A673 (cell line): ENCODE results near the gene TMEM114. TPM values are rescaled to one million over a fixed set of nuclear protein-coding genes. Genes with fewer than 3 reads are reported as not detected.

ENCODE experiments used
- BruUV-seq: library from RNA; stranded (reverse); fragments of 400-500 nt; replicated peaks from 2 replicates; lab custom pipeline; 2021; lab: Mats Ljungman, UMichigan
- CTCF ChIA-PET: fragments of 300-600 bp; sonication (Branson Sonifier 250); formaldehyde crosslinking; loops from one replicate; lab custom pipeline; 2022; ENCODE audit warnings: antibody characterized with exemption; lab: Charles Lee
- POLR2A ChIA-PET: fragments of 300-600 bp; sonication (Branson Sonifier 250); formaldehyde crosslinking; loops from one replicate; lab custom pipeline; 2022; ENCODE audit warnings: antibody characterized with exemption; ENCODE audit not compliant: low non-redundant PET; lab: Charles Lee
- DNase-seq: peaks from one replicate; pipeline ENCODE4 v3.0.0-alpha.2; 2015; ENCODE audit warnings: low spot score
- H3K27ac ChIP-seq: fragments of 200-600 bp; sonication (generic); 2 replicates; pipeline ENCODE4 v1.5.1; 2016; ENCODE audit warnings: mixed run types, low read depth, mild to moderate bottlenecking, mixed read lengths, antibody characterized with exemption, low read length; ENCODE audit not compliant: poor library complexity, severe bottlenecking
- H3K27me3 ChIP-seq: fragments of 200-600 bp; sonication (generic); replicated peaks from 2 replicates; pipeline ENCODE4 v1.6.1; 2017; ENCODE audit warnings: mixed run types, low read depth, mild to moderate bottlenecking, mixed read lengths, antibody characterized with exemption, low read length; ENCODE audit not compliant: insufficient read depth, poor library complexity
- H3K36me3 ChIP-seq: fragments of 200-600 bp; sonication (generic); 2 replicates; pipeline ENCODE4 v1.6.1; 2016; ENCODE audit warnings: mixed run types, mild to moderate bottlenecking, mixed read lengths, antibody characterized with exemption, low read length; ENCODE audit not compliant: insufficient read depth, poor library complexity, severe bottlenecking
- H3K4me1 ChIP-seq: fragments of 200-600 bp; sonication (generic); 2 replicates; pipeline ENCODE4 v1.6.1; 2017; ENCODE audit warnings: mixed run types, mild to moderate bottlenecking, mixed read lengths, antibody characterized with exemption, low read length; ENCODE audit not compliant: insufficient read depth, poor library complexity, severe bottlenecking
- H3K4me3 ChIP-seq: fragments of 200-600 bp; sonication (generic); 2 replicates; pipeline ENCODE4 v1.5.1; 2016; ENCODE audit warnings: low read depth, mixed run types, mild to moderate bottlenecking, mixed read lengths, low read length; ENCODE audit not compliant: poor library complexity, severe bottlenecking
- H3K9me3 ChIP-seq: fragments of 200-600 bp; sonication (generic); 2 replicates; pipeline ENCODE4 v1.6.1; 2016; ENCODE audit warnings: mixed run types, low read depth, mild to moderate bottlenecking, mixed read lengths, antibody characterized with exemption, low read length; ENCODE audit not compliant: poor library complexity, severe bottlenecking
- EZH2 ChIP-seq: fragments of 200-600 bp; sonication (generic); IDR thresholded peaks from 2 replicates; pipeline ENCODE4 v1.6.1; 2017; ENCODE audit warnings: borderline replicate concordance, low read depth, mild to moderate bottlenecking, mixed read lengths, antibody characterized with exemption, low read length; ENCODE audit not compliant: poor library complexity, severe bottlenecking
- intact Hi-C: fragments of 100-400 bp; cut with micrococcal nuclease; formaldehyde crosslinking; loops from one replicate; pipeline ENCODE4 v1.10.0; 2022; ENCODE audit not compliant: unreplicated experiment
- total RNA-seq: library from RNA; stranded (reverse); gene quantifications from 2 replicates; pipeline ENCODE4 v1.2.3, GENCODE V29; 2021
- TF ChIP-seq, protein P1 (sequence below): fragments of 300-800, 200-600 bp; sonication (generic); conservative IDR thresholded peaks from 2 replicates; pipeline ENCODE4 v1.5.1; 2017; ENCODE audit warnings: low read depth, mild to moderate bottlenecking, antibody characterized with exemption, low read length, moderate library complexity, mixed read lengths

Gene TMEM114
- total RNA-seq, 1 experiment from 2014 or later, result 0.86 TPM

- no peaks in the 10 kb centered on the region for H3K27me3 ChIP-seq
- DNase-seq, result peak; percentile 50
- no peaks in the 10 kb centered on the region for H3K9me3 ChIP-seq
- H3K36me3 ChIP-seq, result no peaks in the 10 kb centered on the region
- H3K4me1 ChIP-seq, result no peaks in the 10 kb centered on the region
- CTCF ChIA-PET, result no interaction called here
- TF ChIP-seq, protein P1, sequence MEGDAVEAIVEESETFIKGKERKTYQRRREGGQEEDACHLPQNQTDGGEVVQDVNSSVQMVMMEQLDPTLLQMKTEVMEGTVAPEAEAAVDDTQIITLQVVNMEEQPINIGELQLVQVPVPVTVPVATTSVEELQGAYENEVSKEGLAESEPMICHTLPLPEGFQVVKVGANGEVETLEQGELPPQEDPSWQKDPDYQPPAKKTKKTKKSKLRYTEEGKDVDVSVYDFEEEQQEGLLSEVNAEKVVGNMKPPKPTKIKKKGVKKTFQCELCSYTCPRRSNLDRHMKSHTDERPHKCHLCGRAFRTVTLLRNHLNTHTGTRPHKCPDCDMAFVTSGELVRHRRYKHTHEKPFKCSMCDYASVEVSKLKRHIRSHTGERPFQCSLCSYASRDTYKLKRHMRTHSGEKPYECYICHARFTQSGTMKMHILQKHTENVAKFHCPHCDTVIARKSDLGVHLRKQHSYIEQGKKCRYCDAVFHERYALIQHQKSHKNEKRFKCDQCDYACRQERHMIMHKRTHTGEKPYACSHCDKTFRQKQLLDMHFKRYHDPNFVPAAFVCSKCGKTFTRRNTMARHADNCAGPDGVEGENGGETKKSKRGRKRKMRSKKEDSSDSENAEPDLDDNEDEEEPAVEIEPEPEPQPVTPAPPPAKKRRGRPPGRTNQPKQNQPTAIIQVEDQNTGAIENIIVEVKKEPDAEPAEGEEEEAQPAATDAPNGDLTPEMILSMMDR, result no peak
- TF ChIP-seq EZH2, result no peak
- intact Hi-C loops, result no loop called here
- H3K4me3 ChIP-seq, result no peak overlapping the region
- BruUV-seq, result no TSS peak
- H3K27ac ChIP-seq, result no peak overlapping the region
- POLR2A ChIA-PET, result no interaction called here
These were observed 21.7 kb upstream of the TMEM114 start for GRCh38 chr16:8611886-8612600.

GRCh38 chr16:8611122-8611521 is 20.8 kb upstream of the TMEM114 start:
- CTCF ChIA-PET, result no interaction called here
- no TSS peak for BruUV-seq
- H3K4me1 ChIP-seq, result no peaks in the 10 kb centered on the region
- POLR2A ChIA-PET, result interaction anchor here (0.6 kb wide), 1 partner anchor 11 kb away, joined by 3 read pairs; no protein-coding TSS in a partner anchor
- no peaks in the 10 kb centered on the region for H3K9me3 ChIP-seq
- no peaks in the 10 kb centered on the region for H3K36me3 ChIP-seq
- no peak for DNase-seq
- no peaks in the 10 kb centered on the region for H3K27me3 ChIP-seq
- H3K4me3 ChIP-seq, result no peak overlapping the region
- no peak overlapping the region for H3K27ac ChIP-seq
- intact Hi-C loops, result no loop called here
- TF ChIP-seq, protein P1, result no peak
- TF ChIP-seq EZH2, result no peak

GRCh38 chr16:8607214-8607613 is 16.9 kb upstream of the TMEM114 start:
- Histone ChIP-seq H3K27me3 (no peaks in the 10 kb centered on the region), H3K4me3 (no peak overlapping the region), H3K9me3 (no peaks in the 10 kb centered on the region), H3K27ac (no peak overlapping the region), H3K36me3 (no peaks in the 10 kb centered on the region), H3K4me1 (no peaks in the 10 kb centered on the region)
- POLR2A ChIA-PET, result no interaction called here
- intact Hi-C loops, result no loop called here
- CTCF ChIA-PET, result no interaction called here
- no TSS peak for BruUV-seq
- TF ChIP-seq EZH2, result no peak
- TF ChIP-seq, protein P1, result no peak
- no peak for DNase-seq
